ENCODE results near the gene ERCC5. TPM values are rescaled to one million over a fixed set of nuclear protein-coding genes. Genes with fewer than 3 reads are reported as not detected.

ERCC5 gene
- total RNA-seq, 1 donor = 99.2 TPM

GRCh38 chr13:102907886-102908515, 62.2 kb downstream of the ERCC5 start:
- no peak for DNase-seq (ENCODE audit: insufficient read length, low spot score, missing footprints)
- Histone ChIP-seq H3K36me3 (ENCODE audit: insufficient read depth, low read length) (no peaks in the 10 kb centered on the region), H3K27me3 (ENCODE audit: insufficient read depth, low read length) (no peaks in the 10 kb centered on the region), H3K27ac (ENCODE audit: low read depth, low read length) (no peak overlapping the region), H3K9me3 (ENCODE audit: low read depth, low read length) (no peaks in the 10 kb centered on the region), H3K4me2 (ENCODE audit: insufficient read depth, low read length) (no peak overlapping the region), H3K4me3 (ENCODE audit: insufficient read depth, low read length) (no peak overlapping the region), H4K20me1 (ENCODE audit: insufficient read depth, low read length) (no peaks in the 10 kb centered on the region), H3K79me2 (ENCODE audit: insufficient read depth, low read length) (no peaks in the 10 kb centered on the region), H3K4me1 (ENCODE audit: insufficient read depth, low read length) (no peaks in the 10 kb centered on the region), H2AFZ (ENCODE audit: low read length) (no peak overlapping the region)
- no peak for TF ChIP-seq CTCF (IDR thresholded peaks at IDR 0.05; ENCODE audit: extremely low read depth, low read depth, low read length)

- H3K4me2 ChIP-seq (ENCODE audit: insufficient read depth, low read length) = no peak overlapping the region
- TF ChIP-seq CTCF (IDR thresholded peaks at IDR 0.05; ENCODE audit: extremely low read depth, low read depth, low read length) = no peak
- no peak overlapping the region for H3K27ac ChIP-seq (ENCODE audit: low read depth, low read length)
- no peak for DNase-seq (ENCODE audit: insufficient read length, low spot score, missing footprints)
- no peaks in the 10 kb centered on the region for H3K9me3 ChIP-seq (ENCODE audit: low read depth, low read length)
- H4K20me1 ChIP-seq (ENCODE audit: insufficient read depth, low read length) = no peaks in the 10 kb centered on the region
- no peak overlapping the region for H2AFZ ChIP-seq (ENCODE audit: low read length)
- H3K4me1 ChIP-seq (ENCODE audit: insufficient read depth, low read length) = no peaks in the 10 kb centered on the region
- no peak overlapping the region for H3K4me3 ChIP-seq (ENCODE audit: insufficient read depth, low read length)
- H3K36me3 ChIP-seq (ENCODE audit: insufficient read depth, low read length) = no peaks in the 10 kb centered on the region
- no peaks in the 10 kb centered on the region for H3K27me3 ChIP-seq (ENCODE audit: insufficient read depth, low read length)
- H3K79me2 ChIP-seq (ENCODE audit: insufficient read depth, low read length) = no peaks in the 10 kb centered on the region
These were observed 64.1 kb downstream of the ERCC5 start for GRCh38 chr13:102909971-102910370.

GRCh38 chr13:102911336-102911735, 65.5 kb downstream of the ERCC5 start:
- Histone ChIP-seq H2AFZ (ENCODE audit: low read length) (no peak overlapping the region), H3K79me2 (ENCODE audit: insufficient read depth, low read length) (no peaks in the 10 kb centered on the region), H3K27me3 (ENCODE audit: insufficient read depth, low read length) (no peaks in the 10 kb centered on the region), H3K9me3 (ENCODE audit: low read depth, low read length) (no peaks in the 10 kb centered on the region), H4K20me1 (ENCODE audit: insufficient read depth, low read length) (no peaks in the 10 kb centered on the region), H3K36me3 (ENCODE audit: insufficient read depth, low read length) (no peaks in the 10 kb centered on the region), H3K4me1 (ENCODE audit: insufficient read depth, low read length) (no peaks in the 10 kb centered on the region), H3K4me3 (ENCODE audit: insufficient read depth, low read length) (no peak overlapping the region), H3K27ac (ENCODE audit: low read depth, low read length) (no peak overlapping the region), H3K4me2 (ENCODE audit: insufficient read depth, low read length) (no peak overlapping the region)
- no peak for DNase-seq (ENCODE audit: insufficient read length, low spot score, missing footprints)
- no peak for TF ChIP-seq CTCF (IDR thresholded peaks at IDR 0.05; ENCODE audit: extremely low read depth, low read depth, low read length)

GRCh38 chr13:102912599-102912998, 66.8 kb downstream of the ERCC5 start:
- Histone ChIP-seq H3K4me1 (ENCODE audit: insufficient read depth, low read length) (no peaks in the 10 kb centered on the region), H3K4me3 (ENCODE audit: insufficient read depth, low read length) (no peak overlapping the region), H4K20me1 (ENCODE audit: insufficient read depth, low read length) (no peaks in the 10 kb centered on the region), H3K27me3 (ENCODE audit: insufficient read depth, low read length) (no peaks in the 10 kb centered on the region), H3K4me2 (ENCODE audit: insufficient read depth, low read length) (no peak overlapping the region), H3K27ac (ENCODE audit: low read depth, low read length) (no peak overlapping the region), H3K9me3 (ENCODE audit: low read depth, low read length) (no peaks in the 10 kb centered on the region), H2AFZ (ENCODE audit: low read length) (no peak overlapping the region), H3K79me2 (ENCODE audit: insufficient read depth, low read length) (no peaks in the 10 kb centered on the region), H3K36me3 (ENCODE audit: insufficient read depth, low read length) (no peaks in the 10 kb centered on the region)
- DNase-seq (ENCODE audit: insufficient read length, low spot score, missing footprints) = no peak
- TF ChIP-seq CTCF (IDR thresholded peaks at IDR 0.05; ENCODE audit: extremely low read depth, low read depth, low read length) = no peak
